ENCODE results near the gene PRDM7. TPM values are rescaled to one million over a fixed set of nuclear protein-coding genes. Genes with fewer than 3 reads are reported as not detected.
A peak's percentile ranks its signal among the peaks of the same experiment; 100 is the strongest.
"Not testable (repeated sequence)": the region's sequence is repeated elsewhere in the genome, so short reads cannot be mapped to it uniquely, and the experiment has no call there.

Gene PRDM7
- not detected for total RNA-seq
- polyA plus RNA-seq: not detected

DNA sequence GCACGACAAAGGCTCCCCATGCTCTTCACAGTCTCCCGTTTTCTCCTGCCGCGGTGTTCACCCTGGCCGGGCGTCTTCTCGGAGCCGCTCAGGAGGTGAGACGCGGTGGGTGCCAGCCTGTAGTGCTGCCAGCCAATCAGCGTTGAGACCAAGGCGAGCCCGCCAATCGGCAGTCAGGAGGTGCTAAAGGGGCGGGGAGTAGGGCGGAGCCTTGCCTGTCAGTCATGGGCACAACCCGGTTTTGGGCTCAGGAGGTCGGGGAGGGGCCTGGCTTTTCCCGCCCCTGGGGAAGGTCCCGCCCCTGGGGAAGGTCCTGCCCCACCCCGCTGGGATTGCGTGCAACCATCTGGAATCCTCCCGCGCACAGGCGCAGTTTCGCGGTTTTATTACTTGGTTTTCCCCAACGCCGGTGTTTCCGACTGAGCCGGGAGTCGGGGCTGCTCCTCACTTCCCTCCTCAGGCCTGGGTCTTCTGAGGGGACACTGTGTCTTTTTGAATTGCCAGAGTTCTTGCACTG lies at the start of gene PRDM7:
Gene PRDM7, minus strand, starts transcription at position 92 of the 517 bp plus-strand sequence. CDS start 1,421 bp downstream, outside the sequence.
- DNase-seq: peak; percentile 88 to 95 (median 89)
- H3K9me3 ChIP-seq (ENCODE audit: control insufficient read depth in 2 of 2, low read length in 2 of 2): no peaks in the 10 kb centered on the region
- Mint-ChIP-seq H3K4me3 (peak within 1 kb of the TSS; percentile 76 to 97 (median 86)), H3K4me1 (peaks cover 10 to 30% (median 12%) of the 10 kb centered on the region in 4 donors), H3K27me3 (peaks cover 23% of the 10 kb centered on the region), H3K9me3 (peaks cover 0 to 1% (median 0%) of the 10 kb centered on the region in 7 donors), H3K36me3 (no peaks in the 10 kb centered on the region), H3K27ac (peak within 1 kb of the TSS; percentile 5 to 84 (median 81))
- no peak within 1 kb of the TSS for H3K27ac ChIP-seq (ENCODE audit: insufficient read depth, low read length, poor library complexity, severe bottlenecking)
- H3K27me3 ChIP-seq (ENCODE audit: control insufficient read depth, insufficient read depth, low read length): no peaks in the 10 kb centered on the region
- H3K4me3 ChIP-seq (ENCODE audit: low read depth, low read length): peak within 1 kb of the TSS; percentile 70
- H3K36me3 ChIP-seq (ENCODE audit: control insufficient read depth, insufficient read depth, low read length): no peaks in the 10 kb centered on the region
- peak; percentile 90 to 92 for ATAC-seq (ENCODE audit: low read depth in 2 of 2)
- peaks cover 21% of the 10 kb centered on the region for H3K4me1 ChIP-seq (ENCODE audit: control insufficient read depth, insufficient read depth, low read length, poor library complexity, severe bottlenecking)

- not testable (repeated sequence) for H3K4me1 Mint-ChIP-seq; H3K27me3 Mint-ChIP-seq; H3K9me3 Mint-ChIP-seq; H3K4me3 ChIP-seq (ENCODE audit: low read depth, low read length); DNase-seq; ATAC-seq (ENCODE audit: low read depth in 2 of 2); H3K36me3 ChIP-seq (ENCODE audit: control insufficient read depth, insufficient read depth, low read length); H3K4me3 Mint-ChIP-seq; H3K9me3 ChIP-seq (ENCODE audit: control insufficient read depth in 2 of 2, low read length in 2 of 2); H3K36me3 Mint-ChIP-seq; H3K27ac Mint-ChIP-seq; H3K4me1 ChIP-seq (ENCODE audit: control insufficient read depth, insufficient read depth, low read length, poor library complexity, severe bottlenecking); H3K27me3 ChIP-seq (ENCODE audit: control insufficient read depth, insufficient read depth, low read length); H3K27ac ChIP-seq (ENCODE audit: insufficient read depth, low read length, poor library complexity, severe bottlenecking)
Observed at GRCh38 chr16:90121846-90122245, 44.7 kb upstream of the PRDM7 start.

GRCh38 chr16:90107617-90108016 lies 30.5 kb upstream of the PRDM7 start:
- not testable (repeated sequence) for H3K9me3 Mint-ChIP-seq; DNase-seq; H3K4me1 Mint-ChIP-seq; ATAC-seq (ENCODE audit: low read depth in 2 of 2); H3K4me3 ChIP-seq (ENCODE audit: low read depth, low read length); H3K27ac ChIP-seq (ENCODE audit: insufficient read depth, low read length, poor library complexity, severe bottlenecking); H3K4me3 Mint-ChIP-seq; H3K4me1 ChIP-seq (ENCODE audit: control insufficient read depth, insufficient read depth, low read length, poor library complexity, severe bottlenecking); H3K36me3 Mint-ChIP-seq; H3K36me3 ChIP-seq (ENCODE audit: control insufficient read depth, insufficient read depth, low read length); H3K9me3 ChIP-seq (ENCODE audit: control insufficient read depth in 2 of 2, low read length in 2 of 2); H3K27ac Mint-ChIP-seq; H3K27me3 Mint-ChIP-seq; H3K27me3 ChIP-seq (ENCODE audit: control insufficient read depth, insufficient read depth, low read length)

GRCh38 chr16:90107060-90107459 lies 29.9 kb upstream of the PRDM7 start:
- not testable (repeated sequence) for H3K4me3 ChIP-seq (ENCODE audit: low read depth, low read length); H3K9me3 ChIP-seq (ENCODE audit: control insufficient read depth in 2 of 2, low read length in 2 of 2); DNase-seq; H3K27ac ChIP-seq (ENCODE audit: insufficient read depth, low read length, poor library complexity, severe bottlenecking); H3K4me1 Mint-ChIP-seq; H3K27me3 ChIP-seq (ENCODE audit: control insufficient read depth, insufficient read depth, low read length); H3K36me3 Mint-ChIP-seq; H3K27me3 Mint-ChIP-seq; H3K4me1 ChIP-seq (ENCODE audit: control insufficient read depth, insufficient read depth, low read length, poor library complexity, severe bottlenecking); H3K27ac Mint-ChIP-seq; H3K4me3 Mint-ChIP-seq; ATAC-seq (ENCODE audit: low read depth in 2 of 2); H3K9me3 Mint-ChIP-seq; H3K36me3 ChIP-seq (ENCODE audit: control insufficient read depth, insufficient read depth, low read length)

GRCh38 chr16:90106271-90106670 lies 29.1 kb upstream of the PRDM7 start:
- not testable (repeated sequence) for H3K27me3 Mint-ChIP-seq; H3K36me3 ChIP-seq (ENCODE audit: control insufficient read depth, insufficient read depth, low read length); H3K27ac ChIP-seq (ENCODE audit: insufficient read depth, low read length, poor library complexity, severe bottlenecking); H3K36me3 Mint-ChIP-seq; H3K27ac Mint-ChIP-seq; H3K4me1 Mint-ChIP-seq; H3K4me1 ChIP-seq (ENCODE audit: control insufficient read depth, insufficient read depth, low read length, poor library complexity, severe bottlenecking); H3K9me3 ChIP-seq (ENCODE audit: control insufficient read depth in 2 of 2, low read length in 2 of 2); H3K4me3 ChIP-seq (ENCODE audit: low read depth, low read length); H3K4me3 Mint-ChIP-seq; H3K9me3 Mint-ChIP-seq; H3K27me3 ChIP-seq (ENCODE audit: control insufficient read depth, insufficient read depth, low read length)
- ATAC-seq (ENCODE audit: low read depth in 2 of 2) (peak; percentile 71 to 75), DNase-seq (peak in 2 of 3 donors; percentile 7 to 44)

DNA sequence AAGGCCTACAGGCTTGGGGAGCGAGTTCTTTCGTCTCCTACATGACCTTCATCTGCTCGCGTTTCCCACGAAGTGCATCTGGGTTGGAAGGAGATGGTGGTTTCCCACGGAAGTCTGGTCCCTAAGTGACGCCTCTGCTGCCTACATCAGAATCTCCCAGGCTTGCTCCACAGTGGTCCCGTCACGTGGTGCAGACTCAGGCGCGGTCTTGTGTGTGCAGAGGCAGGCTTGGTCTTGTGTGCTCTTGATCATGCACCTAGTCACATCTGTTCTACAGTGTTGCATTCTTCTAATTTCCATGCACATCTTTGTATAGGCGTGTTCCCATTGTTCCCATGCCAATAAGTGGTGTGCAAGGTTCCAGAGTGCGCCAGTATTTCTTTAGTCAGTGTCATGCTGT lies 27.6 kb upstream of the PRDM7 start:
- not testable (repeated sequence) for H3K4me1 ChIP-seq (ENCODE audit: control insufficient read depth, insufficient read depth, low read length, poor library complexity, severe bottlenecking); H3K4me1 Mint-ChIP-seq; DNase-seq; H3K36me3 ChIP-seq (ENCODE audit: control insufficient read depth, insufficient read depth, low read length); H3K4me3 ChIP-seq (ENCODE audit: low read depth, low read length); H3K27me3 ChIP-seq (ENCODE audit: control insufficient read depth, insufficient read depth, low read length); H3K27ac Mint-ChIP-seq; H3K9me3 ChIP-seq (ENCODE audit: control insufficient read depth in 2 of 2, low read length in 2 of 2); ATAC-seq (ENCODE audit: low read depth in 2 of 2); H3K4me3 Mint-ChIP-seq; H3K36me3 Mint-ChIP-seq; H3K27ac ChIP-seq (ENCODE audit: insufficient read depth, low read length, poor library complexity, severe bottlenecking); H3K9me3 Mint-ChIP-seq; H3K27me3 Mint-ChIP-seq

- not testable (repeated sequence) for H3K27me3 ChIP-seq (ENCODE audit: control insufficient read depth, insufficient read depth, low read length); H3K27me3 Mint-ChIP-seq; ATAC-seq (ENCODE audit: low read depth in 2 of 2); H3K27ac ChIP-seq (ENCODE audit: insufficient read depth, low read length, poor library complexity, severe bottlenecking); H3K9me3 Mint-ChIP-seq; H3K4me3 ChIP-seq (ENCODE audit: low read depth, low read length); H3K4me1 ChIP-seq (ENCODE audit: control insufficient read depth, insufficient read depth, low read length, poor library complexity, severe bottlenecking); H3K36me3 Mint-ChIP-seq; H3K4me1 Mint-ChIP-seq; H3K4me3 Mint-ChIP-seq; H3K9me3 ChIP-seq (ENCODE audit: control insufficient read depth in 2 of 2, low read length in 2 of 2); H3K27ac Mint-ChIP-seq; DNase-seq; H3K36me3 ChIP-seq (ENCODE audit: control insufficient read depth, insufficient read depth, low read length)
Observed at GRCh38 chr16:90102086-90102884, 25.2 kb upstream of the PRDM7 start.

- not testable (repeated sequence) for H3K36me3 ChIP-seq (ENCODE audit: control insufficient read depth, insufficient read depth, low read length); H3K27me3 Mint-ChIP-seq; H3K27me3 ChIP-seq (ENCODE audit: control insufficient read depth, insufficient read depth, low read length); H3K4me3 Mint-ChIP-seq; ATAC-seq (ENCODE audit: low read depth in 2 of 2); H3K4me3 ChIP-seq (ENCODE audit: low read depth, low read length); H3K27ac Mint-ChIP-seq; H3K4me1 ChIP-seq (ENCODE audit: control insufficient read depth, insufficient read depth, low read length, poor library complexity, severe bottlenecking); H3K9me3 ChIP-seq (ENCODE audit: control insufficient read depth in 2 of 2, low read length in 2 of 2); H3K27ac ChIP-seq (ENCODE audit: insufficient read depth, low read length, poor library complexity, severe bottlenecking); H3K4me1 Mint-ChIP-seq; H3K9me3 Mint-ChIP-seq; H3K36me3 Mint-ChIP-seq; DNase-seq
Observed at GRCh38 chr16:90101332-90101731, 24.2 kb upstream of the PRDM7 start.
